ENCODE results near the gene ZNF239. TPM values are rescaled to one million over a fixed set of nuclear protein-coding genes. Genes with fewer than 3 reads are reported as not detected.

The ZNF239 gene
- 0.70 and 1.3 TPM in 2 replicates for total RNA-seq

GRCh38 chr10:43574001-43574892 is at the start of gene ZNF239:
ZNF239 (minus strand) TSS chr10:43574616; CDS start chr10:43558079, 16,537 bp downstream.

GRCh38 chr10:43606323-43607198 is 32.1 kb upstream of the ZNF239 start, which contains the start of gene ZNF485:
ZNF485 (plus strand) TSS chr10:43606438; CDS start chr10:43607051, 613 bp downstream.

Other genes with a start within 250 kb of the ZNF239 start
- not detected in 2 replicates for gene FXYD4, start 203.0 kb downstream of the ZNF239 start, total RNA-seq
- 208 and 232 TPM in 2 replicates for gene HNRNPF, start 165.4 kb downstream of the ZNF239 start, total RNA-seq
- gene ZNF487, start 137.5 kb downstream of the ZNF239 start, total RNA-seq, result 0.74 and 2.7 TPM in 2 replicates
- 2.8 and 3.0 TPM in 2 replicates for gene ZNF485, start 31.8 kb upstream of the ZNF239 start, total RNA-seq
- gene ZNF32, start 74.3 kb upstream of the ZNF239 start, total RNA-seq, result 14.5 and 22.4 TPM in 2 replicates